GM12872 (cell line): Measurements from ENCODE around the gene C3orf22.

Source experiments
- CTCF ChIP-seq: IDR thresholded peaks from 3 replicates; pipeline ENCODE4 v1.5.1; 2011; ENCODE audit warnings: low read depth, mild to moderate bottlenecking, low read length, moderate library complexity; ENCODE audit not compliant: insufficient read depth

Gene C3orf22

GRCh38 chr3:126527006-126527405, 31.7 kb downstream of the C3orf22 start:
- TF ChIP-seq CTCF, result no peak

- no peak for TF ChIP-seq CTCF
Observed at GRCh38 chr3:126526668-126527005, 32.1 kb downstream of the C3orf22 start.

GRCh38 chr3:126525853-126526667, 32.7 kb downstream of the C3orf22 start:
- no peak for TF ChIP-seq CTCF

- no peak for TF ChIP-seq CTCF
Observed at GRCh38 chr3:126525091-126525852, 33.5 kb downstream of the C3orf22 start.

- no peak for TF ChIP-seq CTCF
Observed at GRCh38 chr3:126524429-126524988, 34.2 kb downstream of the C3orf22 start.

GRCh38 chr3:126523745-126524428, 34.8 kb downstream of the C3orf22 start, which contains the start of gene CHST13:
Gene CHST13, plus strand, starts transcription at chr3:126524155. Its CDS starts 178 bp downstream, at chr3:126524333.
- TF ChIP-seq CTCF, result no peak

- peak; percentile 88 for TF ChIP-seq CTCF
Observed at GRCh38 chr3:126522363-126522788, 36.4 kb downstream of the C3orf22 start.
